CD4-positive, alpha-beta T cell treated with Interleukin-4 for 4 hours (primary cell): ENCODE data around the gene MAML3.

Experiments used
- DNase-seq: peaks from one replicate; pipeline ENCODE4 v3.0.0-alpha.2; 2020

The MAML3 gene

DNA sequence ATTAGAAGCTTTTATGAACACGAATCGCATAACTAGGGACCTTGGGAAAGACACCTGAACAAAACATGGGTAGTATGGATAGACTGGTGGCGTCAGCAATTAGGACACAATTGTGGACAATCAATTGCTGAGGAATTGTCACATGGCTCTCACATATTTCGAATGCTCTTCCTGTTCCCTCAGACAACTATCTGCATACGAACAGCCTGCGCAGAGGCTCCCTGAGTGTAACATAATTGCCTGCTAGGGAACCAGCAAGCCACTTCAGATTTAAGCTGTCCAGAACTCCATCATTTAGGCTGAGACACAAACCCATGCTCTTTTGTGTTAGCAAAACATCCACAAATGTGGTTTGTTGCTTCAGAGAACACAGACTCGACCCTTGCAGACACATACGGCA, 327.6 kb downstream of the MAML3 start:
- DNase-seq = no peak

DNA sequence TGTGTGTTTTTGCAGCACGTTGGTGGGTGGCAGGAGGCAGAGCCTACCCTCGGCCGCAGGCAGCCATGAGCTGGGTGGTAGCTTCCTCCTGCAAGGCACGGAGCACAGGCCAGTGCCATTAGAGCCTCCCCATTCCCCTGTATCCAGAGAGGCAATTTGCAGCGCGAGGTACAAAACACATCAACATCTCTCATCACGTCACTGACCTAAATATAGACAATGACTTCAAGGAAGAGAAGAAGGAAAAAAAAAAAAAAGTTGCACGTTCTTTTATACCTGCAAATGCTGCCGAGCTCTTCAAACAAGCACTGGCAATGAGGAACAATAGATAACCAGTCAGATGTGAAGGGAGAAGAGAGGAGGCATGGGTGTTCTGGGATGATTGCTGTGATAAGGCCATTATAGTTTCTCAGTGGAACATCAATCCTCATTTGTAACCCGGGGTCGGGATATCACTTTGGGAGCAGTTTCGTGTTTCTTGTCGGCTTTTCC, 328.4 kb downstream of the MAML3 start:
- no peak for DNase-seq

DNA sequence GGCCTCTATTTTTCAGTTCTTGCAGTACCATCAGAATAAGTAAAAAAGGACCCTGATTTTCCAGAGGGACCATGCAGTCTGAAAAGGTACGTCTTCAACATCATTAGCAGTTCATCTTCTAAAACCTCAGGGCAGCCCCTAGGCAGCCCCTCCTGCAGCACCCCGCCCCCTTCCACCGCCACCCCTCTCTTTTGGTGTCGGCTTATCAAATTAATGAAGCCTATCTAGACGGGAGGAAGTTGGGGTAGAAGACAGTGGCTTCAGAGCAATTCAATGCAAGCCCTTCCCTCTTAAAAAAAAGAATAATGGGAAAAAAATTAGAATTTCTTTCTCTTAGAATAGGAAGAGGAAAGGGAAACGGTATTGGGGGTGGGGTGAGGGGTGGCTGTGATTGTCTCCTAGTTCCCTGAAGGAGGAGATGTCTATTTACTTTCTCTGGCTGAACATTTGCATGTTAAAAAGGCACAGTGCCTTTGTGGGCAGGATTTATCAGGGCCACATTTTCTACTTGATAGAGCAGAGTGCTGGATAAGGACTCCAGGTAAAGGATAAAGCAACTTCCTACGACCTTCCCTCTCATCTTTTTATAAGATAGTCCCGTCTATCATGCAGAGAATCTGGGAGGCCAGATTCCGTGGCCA, 329.0 kb downstream of the MAML3 start:
- no peak for DNase-seq

DNA sequence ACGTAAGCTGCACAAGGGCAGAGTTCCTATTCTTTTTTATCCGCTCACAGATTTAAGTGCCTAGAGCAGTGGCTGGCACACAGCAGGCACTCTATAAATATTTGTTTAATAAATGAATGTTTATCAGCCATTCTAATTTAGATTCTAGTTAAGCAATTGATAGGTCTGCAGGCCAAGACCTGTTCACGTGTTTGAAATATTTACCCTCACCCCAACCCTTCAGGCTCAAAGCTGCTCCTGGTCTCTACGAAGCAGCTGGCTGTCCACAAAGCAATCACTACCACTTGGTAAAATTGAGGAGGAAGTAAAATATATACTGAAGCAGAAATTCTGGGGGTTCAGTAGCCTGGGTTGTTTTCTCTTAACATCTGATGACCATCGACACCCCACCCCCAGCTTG, 330.2 kb downstream of the MAML3 start:
- DNase-seq = no peak

DNA sequence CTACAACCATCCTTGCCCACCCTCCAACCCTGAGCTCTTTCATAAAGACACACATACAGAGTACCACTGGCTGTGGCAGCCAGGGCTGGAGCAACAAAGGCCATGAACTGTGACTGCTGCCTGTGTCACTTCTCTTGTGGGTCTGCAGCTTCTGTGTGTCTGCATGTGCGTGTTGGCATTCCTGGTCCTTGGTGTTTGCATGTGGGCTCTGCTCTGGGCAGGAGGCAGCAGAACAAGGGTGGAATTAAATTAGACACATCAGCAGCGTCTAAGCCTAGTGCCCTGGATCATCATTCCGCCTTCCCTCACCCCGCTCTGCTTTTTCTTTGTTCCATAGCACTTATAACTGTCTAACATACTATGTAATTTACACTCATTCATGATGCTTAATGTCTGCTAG, 330.6 kb downstream of the MAML3 start:
- no peak for DNase-seq

DNA sequence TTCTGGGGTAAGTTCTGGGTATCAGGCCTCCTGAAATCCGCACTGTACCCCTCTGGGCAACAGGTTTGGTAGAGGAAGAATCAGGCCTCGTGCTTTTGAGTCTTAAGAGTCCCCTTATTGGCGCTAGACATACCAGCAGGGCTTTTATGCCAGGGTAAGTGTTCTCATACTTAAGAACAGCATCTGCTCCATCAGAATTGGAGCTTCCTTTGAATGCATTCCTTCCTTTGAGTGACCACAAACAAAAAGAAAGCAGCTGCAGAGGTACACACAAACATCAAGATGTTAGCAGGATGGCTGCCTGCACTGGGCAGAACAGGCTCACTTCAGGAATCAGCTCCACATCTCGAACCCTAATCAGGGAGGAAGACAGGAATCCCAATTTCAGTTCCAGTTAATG, 331.6 kb downstream of the MAML3 start:
- DNase-seq = no peak

DNA sequence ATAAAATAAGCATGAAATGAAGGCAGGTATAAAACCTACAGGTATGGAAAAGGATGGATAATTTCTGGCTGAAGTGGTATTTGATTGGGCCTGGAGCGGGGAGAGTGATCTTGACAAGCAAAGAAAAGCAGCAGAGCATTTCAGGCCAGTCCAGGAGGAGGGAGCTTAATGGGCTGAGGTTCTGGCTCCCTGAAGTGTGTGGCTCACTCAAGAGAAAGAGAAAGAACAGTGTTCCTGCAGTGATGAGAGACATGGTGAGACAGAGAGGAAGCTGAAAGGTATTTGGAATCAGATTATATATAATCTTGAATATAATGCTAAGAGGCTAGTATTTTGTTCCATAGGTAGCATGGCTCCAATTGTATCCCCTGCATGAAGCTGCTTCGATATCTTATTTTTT, 334.9 kb downstream of the MAML3 start:
- DNase-seq = no peak

DNA sequence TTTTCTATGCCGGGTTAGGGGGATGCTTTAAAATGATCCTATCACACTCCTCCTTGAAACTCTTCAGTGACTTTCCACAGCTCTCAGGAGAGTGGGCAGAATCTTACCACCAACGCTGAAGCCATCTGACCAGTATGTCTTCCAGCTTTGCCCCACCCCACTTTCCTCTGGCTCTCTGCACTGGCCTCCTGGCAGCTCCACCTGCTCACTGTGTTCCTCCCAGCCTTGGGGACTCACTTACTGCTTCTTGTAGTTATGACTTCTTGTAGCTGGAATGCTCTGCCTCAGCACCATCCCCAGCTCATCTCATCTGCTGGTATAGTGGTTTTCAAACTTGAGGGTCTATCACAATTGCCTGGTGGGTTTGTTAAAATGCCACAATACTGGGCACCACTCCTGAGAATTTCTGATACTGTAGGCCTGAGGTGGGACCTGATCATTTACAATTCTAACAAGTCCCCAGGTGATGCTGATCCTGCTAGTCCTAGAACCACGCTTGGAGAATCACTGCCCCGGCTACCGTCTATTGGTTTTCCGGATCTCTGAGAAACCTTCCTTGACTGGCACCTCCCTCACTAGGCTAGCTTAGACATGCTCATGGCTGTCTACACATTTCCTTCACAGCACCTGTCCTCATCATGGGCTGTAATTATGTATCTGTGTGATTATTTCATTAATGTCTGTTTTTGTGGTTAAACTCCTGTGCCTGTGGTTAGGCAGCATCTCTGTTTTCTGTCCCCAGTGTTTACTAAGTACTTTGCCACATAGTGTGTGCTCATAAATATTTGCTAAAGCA, 336.1 kb downstream of the MAML3 start:
- DNase-seq = no peak

DNA sequence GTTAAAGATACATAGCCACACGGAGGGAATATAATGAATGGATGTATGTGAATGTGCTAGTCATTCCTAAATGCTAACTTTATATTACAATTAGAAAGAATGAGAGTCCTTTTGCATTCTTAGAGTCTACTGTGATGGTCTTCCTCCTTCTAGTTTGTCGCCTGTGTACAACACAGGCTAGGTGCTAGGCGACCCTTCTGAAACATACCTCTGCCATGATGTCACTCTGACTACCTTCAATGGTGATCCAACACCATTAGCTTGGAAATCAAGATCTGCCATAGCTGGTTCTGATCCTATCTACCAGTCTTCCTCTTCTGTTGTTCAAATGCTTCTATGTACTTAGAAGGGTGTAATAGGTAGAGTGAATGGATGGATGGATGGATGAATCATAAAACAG, 337.1 kb downstream of the MAML3 start:
- no peak for DNase-seq

DNA sequence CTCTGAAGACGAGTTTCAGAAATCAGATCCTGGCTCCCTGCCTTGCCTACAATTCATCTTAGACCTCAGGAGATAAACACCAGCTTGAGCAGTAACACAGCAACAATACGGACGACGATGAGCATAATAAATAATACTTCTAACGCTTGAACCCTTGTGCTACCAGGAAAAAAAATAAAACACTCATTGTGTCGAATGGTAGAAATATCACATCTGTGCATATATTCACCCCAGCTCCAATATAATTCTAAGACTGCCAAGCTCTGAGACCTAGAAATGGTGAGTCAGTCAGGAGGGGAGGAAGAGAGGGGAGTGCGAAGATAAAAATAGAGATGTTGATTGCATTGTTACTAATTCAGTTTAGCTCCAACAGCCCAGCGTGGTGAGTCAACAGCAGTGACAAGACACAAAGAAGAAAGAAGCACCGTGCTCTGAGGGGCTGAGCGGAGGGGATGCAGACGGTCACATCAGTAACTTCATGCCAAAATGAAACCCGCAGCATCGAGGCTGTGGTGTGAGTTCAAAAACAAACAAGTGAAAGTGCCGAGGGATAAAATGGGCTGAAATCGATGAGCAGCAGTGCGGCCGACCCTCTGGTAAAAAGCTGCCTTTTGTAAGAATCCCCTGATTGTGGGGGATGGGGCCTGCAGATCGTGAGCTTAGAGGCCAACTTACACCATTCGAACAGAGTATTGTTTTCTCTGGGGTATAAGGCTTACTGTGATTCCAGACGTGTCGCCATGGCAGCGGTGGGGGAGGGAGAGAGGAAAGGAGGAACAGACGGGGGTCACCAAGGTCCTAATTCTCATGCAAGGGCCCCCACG, 338.0 kb downstream of the MAML3 start:
- no peak for DNase-seq

DNA sequence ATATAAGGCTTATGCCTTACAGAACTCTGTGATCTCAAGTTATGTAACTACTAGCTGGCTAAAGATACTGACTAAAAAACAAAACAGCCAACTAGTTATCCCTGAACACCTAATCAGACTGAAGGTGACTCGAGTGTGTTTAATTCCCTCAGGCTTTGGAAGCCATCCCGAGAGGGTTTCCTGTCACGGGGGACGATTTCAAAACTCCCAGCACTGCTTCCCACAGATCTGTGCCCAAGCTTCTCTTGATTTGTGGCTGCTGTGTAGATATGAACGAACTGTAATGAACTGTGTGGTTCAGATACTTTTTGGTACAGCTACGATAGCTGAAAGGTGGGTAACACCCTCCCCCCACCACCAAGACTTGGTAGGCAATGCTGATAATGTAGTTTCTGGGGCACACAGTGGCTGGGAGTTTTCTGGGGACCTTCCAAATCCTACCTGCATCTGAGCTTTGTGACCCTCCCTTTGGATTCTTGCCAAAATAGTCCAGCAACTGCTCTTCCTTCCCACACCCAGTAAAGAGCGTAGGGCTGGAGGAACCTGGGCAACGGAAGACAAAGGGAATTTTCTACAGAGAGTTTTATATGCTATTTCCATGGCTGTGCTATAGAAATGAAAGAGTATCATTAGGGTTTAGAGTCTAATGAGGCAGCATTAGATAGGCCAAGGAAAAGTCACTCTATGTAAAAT, 339.5 kb downstream of the MAML3 start:
- no peak for DNase-seq

DNA sequence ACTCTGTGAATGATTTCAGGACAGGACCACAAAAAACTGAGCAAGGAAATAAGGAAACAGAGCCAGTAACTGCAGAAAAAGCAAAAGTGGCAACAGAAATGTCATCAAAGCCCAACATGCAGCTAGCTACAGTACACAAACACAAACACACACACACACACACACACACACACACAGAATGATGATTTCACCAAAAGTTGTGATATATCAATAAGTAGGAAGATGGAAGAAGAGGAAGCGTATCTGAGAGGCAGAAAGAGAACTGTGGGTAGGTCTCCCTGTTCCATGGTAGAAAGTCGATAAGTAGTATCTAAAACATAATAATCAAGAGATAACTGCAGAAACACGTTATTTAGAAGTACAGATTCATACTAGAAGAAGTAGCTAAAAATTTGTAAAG, 340.1 kb downstream of the MAML3 start:
- DNase-seq = no peak

DNA sequence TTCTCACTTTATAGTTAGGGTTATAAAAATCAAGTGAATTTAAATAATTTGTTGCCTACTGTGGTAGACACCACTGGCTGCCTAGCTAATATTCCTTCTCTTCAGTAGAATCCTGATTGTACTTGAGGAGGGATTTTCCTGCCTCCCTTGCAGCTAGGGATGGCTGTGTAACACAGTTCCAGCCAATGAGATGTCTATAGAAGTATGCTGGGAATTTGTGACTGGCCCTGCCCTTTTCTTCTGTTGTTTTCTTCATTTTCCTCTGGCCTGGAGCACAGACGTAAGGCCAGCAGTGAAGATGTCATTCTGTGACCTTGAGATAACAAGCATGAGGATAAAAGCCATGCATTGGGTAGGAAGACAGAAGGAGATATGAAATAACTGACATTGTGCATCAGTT, 343.3 kb downstream of the MAML3 start:
- no peak for DNase-seq

DNA sequence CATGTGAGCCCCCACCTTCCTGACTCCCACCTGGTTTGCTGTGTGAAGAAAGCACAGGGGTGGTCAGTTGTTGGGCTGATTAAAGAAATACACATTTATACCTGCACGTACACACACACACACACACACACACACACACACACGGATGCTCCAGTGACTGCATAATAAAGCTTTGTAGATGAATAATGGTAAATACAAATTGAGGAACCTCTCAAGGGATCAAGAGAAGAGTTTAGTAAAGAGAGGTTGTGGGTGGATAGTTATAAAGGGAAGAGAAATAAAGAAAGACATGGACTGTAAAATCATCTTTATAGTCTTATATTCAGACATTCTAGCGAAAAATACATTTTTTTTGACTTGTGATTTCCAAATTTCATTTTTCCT, 344.2 kb downstream of the MAML3 start:
- no peak for DNase-seq

DNA sequence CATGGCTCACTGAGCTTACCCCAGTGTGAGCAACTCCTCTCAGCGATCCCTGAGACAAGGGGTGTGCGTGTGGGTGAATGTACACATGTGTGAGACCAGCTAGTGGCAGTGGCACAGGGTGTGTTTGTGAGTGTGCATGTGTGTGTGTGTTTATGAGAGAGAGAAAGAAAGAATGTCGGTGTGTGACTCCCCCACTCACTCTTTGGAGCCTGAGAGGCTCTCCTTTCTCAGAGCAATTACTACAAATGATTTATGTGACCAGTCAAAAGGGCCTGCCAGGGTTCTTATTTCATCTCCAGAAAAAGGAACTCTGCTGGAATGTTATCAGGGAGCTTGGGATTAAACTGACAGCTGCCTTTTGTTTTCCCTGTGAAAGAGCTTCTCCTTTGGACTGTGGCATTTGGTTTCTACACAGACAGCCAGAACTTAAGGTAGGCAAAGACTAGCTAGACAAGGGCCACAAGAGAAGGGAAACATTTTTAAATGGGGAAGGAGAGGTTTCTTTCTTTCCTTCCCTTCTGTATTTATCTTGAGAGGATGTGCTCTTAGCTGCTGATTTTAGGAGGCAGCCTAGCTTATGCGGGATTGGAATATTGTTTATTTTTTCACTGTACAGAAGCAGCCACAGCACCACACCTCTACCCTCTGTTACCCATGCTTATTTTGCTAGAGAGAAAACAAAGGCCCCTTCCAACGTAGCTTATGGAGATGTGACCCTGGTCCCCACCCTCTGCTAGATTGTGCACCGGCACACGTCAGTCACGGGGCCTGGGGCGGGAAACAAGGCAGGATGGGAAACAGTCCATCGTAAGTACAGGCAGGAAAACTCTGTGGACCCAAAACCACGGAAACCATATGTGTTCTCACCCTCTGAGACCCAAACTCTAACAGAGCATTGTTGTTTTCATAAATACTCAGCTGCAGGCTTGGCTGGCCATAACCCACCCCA, 344.9 kb downstream of the MAML3 start:
- no peak for DNase-seq

DNA sequence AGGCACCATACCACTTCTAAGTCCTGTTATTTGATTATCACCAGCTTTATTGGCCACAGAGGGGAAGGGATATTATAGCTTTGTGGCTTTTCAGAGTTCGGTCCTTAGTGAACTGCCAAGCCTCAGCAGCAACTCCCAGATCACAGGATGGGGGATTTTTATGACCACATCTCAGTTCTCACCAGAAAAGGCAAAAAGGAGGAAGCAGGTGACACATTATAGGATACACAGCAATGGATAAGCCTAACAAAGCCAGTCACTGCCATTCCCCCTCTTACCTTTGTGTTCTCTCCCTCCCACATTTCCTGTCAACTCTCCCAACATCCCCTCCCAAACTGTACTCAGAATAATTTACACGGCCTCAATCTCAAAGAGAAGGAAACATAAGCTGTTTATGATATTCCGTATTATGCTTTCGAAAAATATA, 345.6 kb downstream of the MAML3 start:
- DNase-seq = no peak

DNA sequence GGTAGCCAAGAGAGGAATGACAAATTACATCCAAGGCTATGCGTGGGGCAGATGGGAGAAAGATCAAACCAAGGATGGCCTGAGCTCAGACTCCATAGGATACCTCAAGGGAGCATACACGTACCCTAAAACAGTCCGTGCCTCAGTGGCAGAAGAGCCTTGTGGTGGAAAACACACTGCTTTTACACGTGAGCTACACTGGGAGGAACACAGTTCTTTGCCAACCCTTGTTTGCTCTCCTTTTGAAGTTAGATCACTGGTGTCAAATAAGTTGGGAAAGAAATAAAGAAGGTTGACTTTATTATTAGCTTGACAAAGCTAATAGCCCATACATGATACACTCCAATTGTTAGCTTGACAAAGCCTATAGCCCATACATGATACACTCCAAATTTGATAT, 346.5 kb downstream of the MAML3 start:
- no peak for DNase-seq

DNA sequence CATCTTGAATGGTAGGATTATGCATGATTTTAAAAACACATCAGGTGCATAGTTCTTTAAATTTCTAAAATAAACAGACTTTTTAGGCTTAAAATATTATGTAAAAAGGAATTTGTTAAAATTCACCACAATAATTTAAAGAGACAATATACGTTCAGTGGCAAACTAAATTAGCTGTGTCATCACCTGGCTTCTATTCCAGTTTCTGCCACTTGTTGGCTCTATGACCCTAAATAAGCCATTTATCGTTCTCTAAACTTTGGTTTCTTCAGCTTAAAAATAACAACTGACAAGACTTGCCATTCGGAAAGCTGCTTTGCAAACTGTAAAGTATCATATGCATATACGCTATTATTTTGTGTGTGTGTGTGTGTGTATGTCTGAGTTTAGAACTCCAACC, 347.1 kb downstream of the MAML3 start:
- no peak for DNase-seq

DNA sequence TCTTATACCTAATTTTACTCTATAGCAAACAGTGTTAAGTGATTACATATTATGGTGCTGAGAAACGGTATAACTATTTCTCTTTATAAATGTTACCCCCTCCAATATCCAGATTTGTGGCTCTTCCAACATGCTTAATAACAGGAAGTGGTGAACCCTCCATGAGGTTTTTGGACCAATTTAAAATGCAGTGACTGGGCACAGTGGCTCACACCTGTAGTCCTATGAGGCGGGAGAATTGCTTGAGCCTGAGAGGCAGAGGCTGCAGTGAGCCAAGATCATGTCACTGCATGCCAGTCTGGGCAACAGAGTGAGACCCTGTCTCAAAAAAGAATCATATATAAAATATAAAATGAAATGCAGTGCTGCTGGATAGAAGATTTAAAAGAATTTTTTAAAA, 351.1 kb downstream of the MAML3 start:
- no peak for DNase-seq

DNA sequence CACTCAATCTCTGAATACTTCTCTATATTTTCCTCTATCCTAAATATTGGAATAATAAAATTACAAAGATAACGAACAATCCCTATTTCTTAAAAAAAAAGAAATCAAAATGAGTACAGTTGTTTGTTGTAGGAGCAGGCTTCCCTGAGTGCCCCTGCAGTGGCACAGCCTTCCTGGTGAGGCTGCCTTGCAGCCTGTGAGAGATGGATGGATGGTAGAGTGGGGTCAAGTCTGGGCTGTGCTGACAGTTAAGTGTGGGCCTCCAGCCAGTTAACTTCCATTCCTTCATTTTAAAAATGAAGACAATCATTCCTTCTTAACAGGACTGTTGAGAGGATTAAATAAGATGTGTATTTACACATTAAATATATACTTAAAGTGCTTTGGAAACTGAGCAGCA, 351.5 kb downstream of the MAML3 start:
- DNase-seq = no peak

DNA sequence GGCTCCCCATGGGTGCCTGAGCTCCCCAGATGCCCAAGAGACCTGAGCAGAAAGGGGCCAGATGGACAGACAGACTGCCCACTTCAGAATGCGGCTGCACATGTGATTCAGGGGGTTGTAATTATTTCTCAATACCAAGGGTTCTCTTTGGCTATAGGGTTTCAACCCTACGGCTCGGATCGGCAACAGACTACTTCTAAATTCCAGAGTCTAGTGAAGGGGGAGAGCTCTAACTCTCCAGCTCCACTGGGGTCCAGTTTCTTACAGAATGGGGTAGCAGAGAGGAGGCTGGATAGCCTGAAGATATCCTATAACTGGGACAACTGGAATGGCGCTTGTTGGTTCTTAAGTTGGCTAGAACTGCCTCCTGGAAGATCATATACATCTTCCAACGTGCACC, 352.1 kb downstream of the MAML3 start:
- DNase-seq = no peak

DNA sequence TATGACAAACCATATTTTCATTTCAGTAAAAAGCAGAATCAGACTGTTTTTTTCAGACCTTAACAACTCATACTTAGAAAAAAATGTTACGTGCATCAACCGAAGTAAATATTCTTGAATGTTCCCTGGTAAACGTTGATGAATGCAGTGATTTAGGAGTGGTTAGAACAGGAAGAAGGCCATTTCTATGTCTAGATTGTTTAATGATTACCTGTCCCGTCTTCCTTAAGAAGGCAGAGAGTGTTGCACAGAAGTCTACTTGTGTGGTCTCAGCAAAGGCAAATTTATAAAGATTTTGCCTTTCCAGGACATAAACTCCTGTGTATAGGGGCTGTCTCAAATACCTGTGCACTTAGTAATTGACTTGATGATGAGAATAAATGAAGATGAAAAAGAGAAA, 353.9 kb downstream of the MAML3 start:
- DNase-seq = no peak
